ENCODE measurements around the gene METTL13. TPM values are rescaled to one million over a fixed set of nuclear protein-coding genes. Genes with fewer than 3 reads are reported as not detected.

Gene METTL13
- total RNA-seq, 1 experiment from 2014 or later, result 64.5 TPM

GRCh38 chr1:171819946-171820345 is 38.5 kb downstream of the METTL13 start:
- Histone ChIP-seq H3K79me2 (ENCODE audit: insufficient read depth, low read length) (no peaks in the 10 kb centered on the region), H2AK5ac (ENCODE audit: insufficient read length, low read length) (no peak overlapping the region), H2BK120ac (ENCODE audit: low read depth, low read length, poor library complexity, severe bottlenecking) (no peak overlapping the region), H3K4ac (ENCODE audit: low read depth, low read length) (no peak overlapping the region), H3K4me2 (ENCODE audit: insufficient read depth, insufficient read length, low read length) (no peak overlapping the region), H4K5ac (ENCODE audit: insufficient read length, low read depth, low read length) (no peak overlapping the region), H3K23ac (ENCODE audit: insufficient read length, low read depth, low read length) (no peak overlapping the region), H3K9me3 (ENCODE audit: control insufficient read depth, low read depth, low read length) (peaks cover 5% of the 10 kb centered on the region), H3T11ph (ENCODE audit: low read length) (no peak overlapping the region), H2BK5ac (ENCODE audit: insufficient read length, low read length) (no peak overlapping the region), H2AFZ (ENCODE audit: low read length) (no peak overlapping the region), H2BK12ac (ENCODE audit: insufficient read length, low read depth, low read length) (no peak overlapping the region), H4K20me1 (ENCODE audit: control insufficient read depth, insufficient read depth, insufficient read length) (no peaks in the 10 kb centered on the region), H4K91ac (ENCODE audit: insufficient read length, low read depth, low read length) (no peak overlapping the region), H3K4me1 (ENCODE audit: insufficient read depth, low read length) (peaks cover 5% of the 10 kb centered on the region; the same call in 1 of the 2 replicates), H3K79me1 (ENCODE audit: insufficient read depth, low read depth, low read length, poor library complexity, severe bottlenecking) (no peaks in the 10 kb centered on the region), H3K27ac (ENCODE audit: insufficient read length, low read depth, low read length) (no peak overlapping the region), H3K56ac (ENCODE audit: insufficient read length, low read depth, low read length) (no peak overlapping the region), H3K9ac (ENCODE audit: extremely low read depth, insufficient read length, low read length) (no peak overlapping the region), H3K18ac (ENCODE audit: insufficient read length, low read depth, low read length) (no peak overlapping the region), H3K14ac (ENCODE audit: insufficient read depth, low read length) (no peak overlapping the region), H3K23me2 (ENCODE audit: insufficient read length, low read depth, low read length, poor library complexity, severe bottlenecking) (no peaks in the 10 kb centered on the region), H2BK20ac (ENCODE audit: low read depth, low read length, poor library complexity, severe bottlenecking) (no peak overlapping the region), H4K8ac (replicated peaks; ENCODE audit: insufficient read length, low read depth, low read length) (no peak overlapping the region), H2BK15ac (ENCODE audit: low read depth, low read length) (no peak overlapping the region), H3K27me3 (ENCODE audit: insufficient read depth, low read length) (no peaks in the 10 kb centered on the region)
- H3K27ac Mint-ChIP-seq, result no peak overlapping the region
- peaks cover 0 to 2% (median 2%) of the 10 kb centered on the region in 3 experiments; a peak in 2 of 7 replicates for H3K36me3 Mint-ChIP-seq (ENCODE audit: insufficient read depth in 1 of 3, low read depth in 3 of 3)
- no peak for DNase-seq
- peaks cover 2% of the 10 kb centered on the region; the same call in 1 of the 2 replicates for H3K27me3 Mint-ChIP-seq (ENCODE audit: low read depth)
- H3K4me3 Mint-ChIP-seq, result no peak overlapping the region
- WGBS (ENCODE audit: extremely low coverage, insufficient read length, low lambda C conversion rate), result no CpG with 5 or more reads among the region's 2 CpGs
- peaks cover 2% of the 10 kb centered on the region in 2 experiments; a peak in 4 of 5 replicates for H3K9me3 Mint-ChIP-seq
- no peak for TF ChIP-seq CTCF (conservative IDR thresholded peaks at IDR 0.05)
- H3K4me1 Mint-ChIP-seq, result peaks cover 17 to 29% of the 10 kb centered on the region in 2 experiments
